ENCODE results near the gene TACC2. TPM values are rescaled to one million over a fixed set of nuclear protein-coding genes. Genes with fewer than 3 reads are reported as not detected.
"Not testable (repeated sequence)": the region's sequence is repeated elsewhere in the genome, so short reads cannot be mapped to it uniquely, and the experiment has no call there.

Gene TACC2
- total RNA-seq, 1 donor from 2014 or later: 341 TPM

- no peak for ATAC-seq
- no peak for DNase-seq (ENCODE audit: missing footprints)
- intact Hi-C loops (cut with DNase I): no loop called here
Measured at GRCh38 chr10:122102869-122103525, 114.0 kb downstream of the TACC2 start.

- no peak for ATAC-seq
- DNase-seq (ENCODE audit: missing footprints): no peak
- intact Hi-C loops (cut with DNase I): no loop called here
Measured at GRCh38 chr10:122103592-122103991, 114.6 kb downstream of the TACC2 start.

- DNase-seq (ENCODE audit: missing footprints); intact Hi-C loops (cut with DNase I); ATAC-seq: not testable (repeated sequence)
Measured at GRCh38 chr10:122108786-122109185, 119.8 kb downstream of the TACC2 start.

GRCh38 chr10:122112021-122112616 is 123.2 kb downstream of the TACC2 start:
- no peak for DNase-seq (ENCODE audit: missing footprints)
- no peak for ATAC-seq
- intact Hi-C loops (cut with DNase I): loop anchor here (2.0 to 10.0 kb wide), 3 partner anchors 33 to 185 kb away; partner anchors contain the start of gene ATE1

- ATAC-seq (peak; percentile 93), DNase-seq (ENCODE audit: missing footprints) (peak; percentile 90)
- intact Hi-C loops (cut with DNase I): loop anchor here (1.0 to 10.0 kb wide), 5 partner anchors 29 to 185 kb away; partner anchors contain the start of gene ATE1
Measured at GRCh38 chr10:122112625-122113160, 123.7 kb downstream of the TACC2 start.

GRCh38 chr10:122113161-122113944 is 124.4 kb downstream of the TACC2 start:
- DNase-seq (ENCODE audit: missing footprints) (peak; percentile 72), ATAC-seq (peak; percentile 61)
- intact Hi-C loops (cut with DNase I): loop anchor here (1.0 to 10.0 kb wide), 5 partner anchors 28 to 186 kb away; partner anchors contain the start of gene ATE1

DNA sequence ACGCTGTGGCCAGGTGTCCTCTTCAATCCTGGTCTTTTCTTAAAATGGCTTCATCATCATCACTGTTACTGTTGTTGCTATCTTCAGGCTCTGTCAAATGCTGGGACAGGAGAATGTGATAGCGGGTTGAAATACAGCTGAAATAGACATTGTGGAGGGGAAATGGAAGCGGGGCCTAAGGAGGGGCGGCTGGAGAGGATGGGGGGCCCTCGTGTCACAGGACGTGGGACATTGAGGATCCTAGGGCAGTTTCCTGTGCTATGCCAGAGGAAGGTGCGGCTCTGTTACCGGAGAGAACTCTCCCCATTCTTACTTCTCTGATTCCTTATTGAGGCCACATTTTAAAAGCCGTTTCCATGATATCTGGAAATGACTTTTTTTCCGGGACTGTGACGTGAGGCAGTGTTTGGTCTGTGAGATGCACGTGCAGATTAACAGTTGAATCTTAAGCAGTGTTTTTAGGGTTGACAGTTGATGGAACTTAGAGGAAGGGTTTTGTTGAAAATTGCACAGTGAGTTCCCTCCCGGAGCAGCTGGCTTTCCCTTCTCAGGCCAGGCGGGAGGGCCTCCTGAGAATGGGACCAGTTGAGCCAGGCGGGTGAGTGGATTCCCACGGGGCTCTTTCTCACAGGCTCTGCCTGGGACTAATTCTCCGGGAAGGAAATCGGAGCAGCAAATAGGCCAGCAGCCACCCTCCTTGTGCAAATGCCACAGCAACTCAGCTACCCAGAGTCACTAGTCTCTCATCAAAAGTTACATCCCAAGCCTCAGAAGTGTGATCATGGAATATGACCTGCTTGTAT is 125.2 kb downstream of the TACC2 start:
- intact Hi-C loops (cut with DNase I): loop anchor here (1.0 to 10.0 kb wide), 5 partner anchors 27 to 187 kb away; partner anchors contain the start of gene ATE1
- ATAC-seq: no peak
- DNase-seq (ENCODE audit: missing footprints): no peak

DNA sequence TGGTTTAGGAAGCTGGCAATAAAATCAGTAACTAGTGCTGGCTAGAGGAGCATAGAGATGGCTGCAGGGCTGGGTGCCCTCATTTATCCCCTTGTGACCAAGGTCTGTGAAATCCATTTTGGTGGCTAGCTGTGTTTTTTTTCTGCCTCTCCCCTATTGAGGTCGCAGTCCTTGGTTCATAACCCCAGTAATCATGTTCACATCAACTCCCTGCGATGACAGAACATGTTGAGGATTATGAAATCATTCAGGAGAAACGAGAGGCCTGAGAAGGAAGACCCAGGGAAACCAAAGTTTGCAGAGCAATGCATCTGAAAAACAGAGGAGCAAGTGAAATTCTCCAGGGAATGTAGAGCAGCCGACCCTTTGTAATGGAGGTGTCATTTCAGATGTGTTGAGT is 126.9 kb downstream of the TACC2 start:
- DNase-seq (ENCODE audit: missing footprints): no peak
- intact Hi-C loops (cut with DNase I): loop anchor here (10.0 kb wide), 1 partner anchor 121 kb away; no protein-coding TSS in a partner anchor
- no peak for ATAC-seq

DNA sequence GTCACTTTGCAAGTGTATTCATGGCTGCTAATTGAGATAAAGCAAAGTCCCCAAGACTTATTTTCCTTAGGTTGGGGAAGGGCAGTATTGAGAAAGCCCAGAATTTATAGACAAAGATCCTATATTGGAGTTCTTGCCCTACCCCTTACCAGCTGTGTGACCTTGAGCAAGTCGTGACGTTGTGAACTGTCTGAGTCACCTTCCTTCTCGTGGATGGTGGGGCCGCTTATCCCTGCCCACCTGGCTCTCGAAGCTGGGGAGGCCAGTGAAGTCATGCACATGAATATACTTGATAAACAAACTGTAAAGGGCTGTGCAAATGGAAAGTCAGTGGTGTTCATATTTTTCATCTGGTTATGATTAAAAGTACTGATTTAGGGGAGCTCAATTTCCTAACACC is 127.4 kb downstream of the TACC2 start:
- ATAC-seq: no peak
- intact Hi-C loops (cut with DNase I): loop anchor here (10.0 kb wide), 1 partner anchor 122 kb away; no protein-coding TSS in a partner anchor
- DNase-seq (ENCODE audit: missing footprints): no peak

DNA sequence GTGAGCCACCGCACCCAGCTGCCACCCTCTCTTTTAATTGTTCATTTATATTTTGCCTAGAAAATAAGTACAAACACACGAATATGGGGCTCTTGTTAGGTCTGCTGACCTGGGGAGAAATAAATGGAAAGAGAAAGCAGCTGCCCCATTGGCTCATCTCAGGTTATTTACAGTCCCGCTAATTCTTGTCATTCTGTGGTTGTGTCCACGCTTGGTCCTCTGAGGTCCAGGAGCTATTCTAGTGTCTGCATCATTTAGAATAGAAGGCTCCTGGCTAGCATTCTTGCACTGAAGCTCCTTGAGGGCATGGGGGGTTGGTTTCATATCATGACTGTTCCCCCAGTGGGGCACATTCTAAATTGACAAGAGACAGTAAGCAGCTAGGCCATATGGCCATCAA is 128.5 kb downstream of the TACC2 start:
- no peak for DNase-seq (ENCODE audit: missing footprints)
- intact Hi-C loops (cut with DNase I): loop anchor here (10.0 kb wide), 1 partner anchor 123 kb away; no protein-coding TSS in a partner anchor
- no peak for ATAC-seq

DNA sequence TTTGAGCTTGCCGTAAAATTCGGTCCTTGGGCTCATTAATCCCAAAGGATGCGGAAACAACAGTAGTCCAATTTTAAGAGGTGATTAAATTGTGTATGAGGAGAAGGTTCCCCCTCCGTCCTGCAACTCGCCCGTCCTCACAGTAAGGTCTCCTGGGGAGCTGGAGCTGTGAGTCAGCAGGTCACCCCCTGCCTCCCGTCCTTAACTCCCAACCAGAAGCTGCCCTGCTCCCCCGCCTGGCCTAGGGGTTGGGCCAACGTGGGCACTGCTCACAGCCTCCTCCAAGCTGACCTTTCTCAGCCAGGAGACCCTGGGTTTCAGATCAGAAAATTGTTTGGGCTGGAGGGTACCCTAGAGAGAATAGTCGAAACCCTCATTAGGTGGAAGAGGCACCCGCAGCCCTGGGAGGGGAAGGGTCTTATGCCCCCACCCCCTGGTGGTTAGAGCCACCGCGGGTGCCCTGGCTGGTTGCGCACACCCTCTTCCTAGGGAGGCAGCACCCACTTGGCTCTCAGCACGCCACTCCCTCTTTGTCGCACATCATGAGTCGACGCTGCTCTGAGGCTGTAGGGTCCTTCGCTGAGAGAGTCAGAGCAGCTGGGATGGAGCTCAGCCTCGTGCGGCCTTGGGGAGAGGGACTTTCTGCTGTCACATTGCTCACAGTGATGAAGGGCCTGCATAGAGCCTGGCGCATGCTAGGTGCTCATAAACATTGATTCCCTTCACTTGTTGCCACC is 131.2 kb downstream of the TACC2 start:
- DNase-seq (ENCODE audit: missing footprints): no peak
- intact Hi-C loops (cut with DNase I): no loop called here

DNA sequence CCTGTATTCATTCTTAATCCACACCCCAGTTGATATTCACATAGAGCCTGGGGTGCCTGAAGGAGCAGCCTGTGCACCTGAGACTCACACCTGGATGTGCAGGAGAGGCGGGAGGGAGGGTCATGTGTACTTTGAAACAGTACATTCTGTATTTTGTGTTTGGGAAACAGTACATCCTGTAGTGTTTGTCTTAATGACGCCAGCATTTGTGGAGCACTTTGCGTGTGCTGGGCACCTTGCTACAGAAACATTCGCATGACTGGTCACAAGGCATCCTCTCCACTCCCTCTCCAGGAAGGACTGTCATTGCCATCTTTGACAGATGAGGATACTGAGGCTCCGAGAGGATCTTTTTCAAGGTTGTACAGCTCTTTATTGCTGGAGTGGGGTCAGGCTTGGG is 132.1 kb downstream of the TACC2 start:
- intact Hi-C loops (cut with DNase I): no loop called here
- DNase-seq (ENCODE audit: missing footprints) (no peak), ATAC-seq (no peak)

More for the DNA sequence above, 131.2 kb downstream of the TACC2 start:
- no peak for ATAC-seq

GRCh38 chr10:122122493-122122892 is 133.5 kb downstream of the TACC2 start:
- intact Hi-C loops (cut with DNase I): no loop called here
- DNase-seq (ENCODE audit: missing footprints): no peak
- no peak for ATAC-seq

DNA sequence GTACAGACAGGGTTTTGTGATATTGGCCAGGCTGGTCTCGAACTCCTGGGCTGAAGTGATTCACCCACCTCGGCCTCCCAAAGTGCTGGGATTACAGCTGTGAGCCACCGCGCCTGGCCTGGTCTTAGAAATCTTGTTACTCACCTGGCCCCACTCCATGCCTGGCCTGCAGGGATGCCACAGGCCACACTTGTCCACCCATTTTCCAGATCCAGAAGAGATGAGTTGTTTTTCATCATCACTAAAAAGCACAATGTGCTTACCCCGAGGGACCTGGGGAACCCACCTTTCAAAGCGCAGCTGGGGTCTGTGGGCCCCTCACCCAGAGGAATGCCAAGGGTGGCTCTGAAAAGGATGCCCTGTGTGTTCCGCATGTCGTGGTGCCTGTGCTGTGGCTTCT is 134.2 kb downstream of the TACC2 start:
- intact Hi-C loops (cut with DNase I): no loop called here
- ATAC-seq (no peak), DNase-seq (ENCODE audit: missing footprints) (no peak)

- DNase-seq (ENCODE audit: missing footprints) (no peak), ATAC-seq (no peak)
- intact Hi-C loops (cut with DNase I): no loop called here
Measured at GRCh38 chr10:122124342-122124741, 135.4 kb downstream of the TACC2 start.

DNA sequence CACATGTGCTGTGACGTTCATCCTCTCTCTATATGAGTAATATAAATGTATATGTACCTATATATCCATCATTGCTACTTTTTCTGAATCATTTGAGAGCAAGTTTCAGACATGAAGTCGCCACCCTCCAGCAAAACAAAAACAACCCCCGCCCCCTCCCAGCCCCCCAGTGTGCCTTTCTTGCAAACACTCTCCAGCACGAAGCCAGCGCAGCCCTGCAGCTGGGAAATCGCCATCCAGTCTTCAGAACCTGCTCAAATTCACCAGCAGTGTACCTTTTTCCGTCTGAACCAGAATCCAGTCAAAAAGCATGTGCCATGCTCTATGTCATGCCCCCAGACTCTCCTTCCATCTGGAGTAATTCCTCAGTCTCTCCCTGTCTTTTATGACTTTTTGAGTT is 135.8 kb downstream of the TACC2 start:
- intact Hi-C loops (cut with DNase I): no loop called here

DNA sequence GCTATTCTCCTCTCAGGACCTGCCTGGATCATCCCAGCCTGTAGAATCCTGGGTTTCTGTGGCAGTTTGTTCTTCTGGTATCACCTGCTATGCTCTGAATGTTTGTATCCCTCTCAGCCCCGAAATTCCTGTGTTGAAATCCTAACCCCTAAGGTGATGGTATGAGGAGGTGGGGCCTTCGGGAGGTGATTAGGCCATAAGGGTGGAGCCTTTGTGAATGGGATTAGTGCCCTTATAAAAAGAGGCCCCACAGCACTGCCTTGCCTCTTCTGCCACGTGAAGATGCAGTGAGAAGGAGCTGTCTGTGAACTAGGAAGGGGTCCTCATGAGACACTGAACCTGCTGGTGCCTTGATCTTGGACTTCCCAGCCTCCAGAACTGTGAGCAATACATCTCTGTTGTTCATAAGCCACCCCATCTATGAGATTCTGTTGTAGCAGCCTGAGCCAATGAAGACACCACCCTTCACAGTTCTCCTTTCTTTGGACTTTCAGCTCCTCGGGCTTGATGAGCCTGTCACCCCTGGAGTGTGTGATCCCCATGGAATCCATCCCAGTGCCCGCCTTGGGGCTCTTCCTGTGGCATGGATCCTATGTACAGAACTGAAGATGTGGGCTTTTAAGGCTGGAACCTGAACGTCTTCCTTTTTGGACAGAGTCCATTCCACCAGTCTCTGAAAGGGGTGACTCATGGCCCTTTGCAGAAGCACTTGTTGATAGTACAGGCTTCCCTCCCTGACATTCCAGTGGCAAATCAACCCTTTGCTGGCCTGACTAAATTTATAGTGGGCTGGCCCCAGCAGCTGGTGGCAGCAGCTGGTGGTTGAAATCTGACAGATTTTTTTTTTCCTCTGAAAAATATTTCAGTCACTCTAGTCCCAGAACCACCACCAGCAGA is 138.0 kb downstream of the TACC2 start:
- intact Hi-C loops (cut with DNase I): loop anchor here (1.0 kb wide), 1 partner anchor 12 kb away; no protein-coding TSS in a partner anchor
- DNase-seq (ENCODE audit: missing footprints) (no peak), ATAC-seq (peak; percentile 74)

More for the DNA sequence above, 135.8 kb downstream of the TACC2 start:
- DNase-seq (ENCODE audit: missing footprints) (no peak), ATAC-seq (no peak)

Data from Right ventricle myocardium inferior (tissue), 1 donor.